ENCODE results near the gene C1orf21. TPM values are rescaled to one million over a fixed set of nuclear protein-coding genes. Genes with fewer than 3 reads are reported as not detected.

The C1orf21 gene
- total and polyA plus RNA-seq, 12 donors: 23.2 to 177 (median 87.9) TPM

DNA sequence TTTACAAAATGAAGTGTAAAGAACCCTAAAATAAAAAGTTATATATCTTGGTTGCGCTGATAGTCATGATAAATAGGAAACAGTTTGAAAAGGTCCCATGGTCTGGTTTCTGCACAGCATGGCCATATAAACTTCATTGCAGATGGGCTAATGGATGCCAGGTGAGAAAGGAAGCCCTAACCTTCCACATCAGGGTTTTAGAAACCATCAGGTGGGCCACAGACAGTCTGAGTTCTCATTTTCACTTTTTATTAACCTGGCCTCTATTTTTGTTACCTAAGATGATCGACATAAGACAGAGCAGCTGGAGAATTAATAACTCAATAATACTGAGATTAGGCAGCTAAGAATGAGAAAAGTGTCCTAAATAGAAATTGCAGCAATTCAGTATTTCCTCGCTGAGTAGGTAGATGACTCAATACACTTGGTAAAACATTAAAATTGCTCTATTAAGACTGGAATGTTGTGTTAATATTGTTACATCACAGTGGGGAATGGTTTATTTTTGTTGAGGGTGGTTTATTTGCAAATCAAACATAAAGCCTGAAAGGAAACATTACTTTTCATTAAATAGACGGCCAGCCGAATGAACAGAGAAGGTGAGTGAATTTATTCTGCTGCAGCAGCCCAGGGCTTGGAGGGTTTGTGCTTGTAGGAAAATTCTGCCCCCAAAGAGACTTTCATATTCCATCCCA lies 21.1 kb downstream of the C1orf21 start:
- Histone ChIP-seq H3K27ac (peak overlapping the region in 1 of 5 donors; percentile 26), H3K4me3 (no peak overlapping the region), H3K36me3 (replicated peaks in 1 of 2) (no peaks in the 10 kb centered on the region), H3K9me3 (replicated peaks in 1 of 3) (no peaks in the 10 kb centered on the region), H3K4me1 (replicated peaks in 1 of 2) (peaks cover 26 to 36% of the 10 kb centered on the region in 2 donors), H3K27me3 (no peaks in the 10 kb centered on the region)
- no peak for DNase-seq
- TF ChIP-seq POLR2A (IDR thresholded peaks at IDR 0.05): no peak
- TF ChIP-seq, protein P1, sequence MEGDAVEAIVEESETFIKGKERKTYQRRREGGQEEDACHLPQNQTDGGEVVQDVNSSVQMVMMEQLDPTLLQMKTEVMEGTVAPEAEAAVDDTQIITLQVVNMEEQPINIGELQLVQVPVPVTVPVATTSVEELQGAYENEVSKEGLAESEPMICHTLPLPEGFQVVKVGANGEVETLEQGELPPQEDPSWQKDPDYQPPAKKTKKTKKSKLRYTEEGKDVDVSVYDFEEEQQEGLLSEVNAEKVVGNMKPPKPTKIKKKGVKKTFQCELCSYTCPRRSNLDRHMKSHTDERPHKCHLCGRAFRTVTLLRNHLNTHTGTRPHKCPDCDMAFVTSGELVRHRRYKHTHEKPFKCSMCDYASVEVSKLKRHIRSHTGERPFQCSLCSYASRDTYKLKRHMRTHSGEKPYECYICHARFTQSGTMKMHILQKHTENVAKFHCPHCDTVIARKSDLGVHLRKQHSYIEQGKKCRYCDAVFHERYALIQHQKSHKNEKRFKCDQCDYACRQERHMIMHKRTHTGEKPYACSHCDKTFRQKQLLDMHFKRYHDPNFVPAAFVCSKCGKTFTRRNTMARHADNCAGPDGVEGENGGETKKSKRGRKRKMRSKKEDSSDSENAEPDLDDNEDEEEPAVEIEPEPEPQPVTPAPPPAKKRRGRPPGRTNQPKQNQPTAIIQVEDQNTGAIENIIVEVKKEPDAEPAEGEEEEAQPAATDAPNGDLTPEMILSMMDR (IDR thresholded peaks at IDR 0.05): no peak
- WGBS, 4 donors: 78 to 83% (median 80%) methylated on average over 5 of the region's 5 CpGs
- intact Hi-C loops (cut with DNase I): no loop called here

DNA sequence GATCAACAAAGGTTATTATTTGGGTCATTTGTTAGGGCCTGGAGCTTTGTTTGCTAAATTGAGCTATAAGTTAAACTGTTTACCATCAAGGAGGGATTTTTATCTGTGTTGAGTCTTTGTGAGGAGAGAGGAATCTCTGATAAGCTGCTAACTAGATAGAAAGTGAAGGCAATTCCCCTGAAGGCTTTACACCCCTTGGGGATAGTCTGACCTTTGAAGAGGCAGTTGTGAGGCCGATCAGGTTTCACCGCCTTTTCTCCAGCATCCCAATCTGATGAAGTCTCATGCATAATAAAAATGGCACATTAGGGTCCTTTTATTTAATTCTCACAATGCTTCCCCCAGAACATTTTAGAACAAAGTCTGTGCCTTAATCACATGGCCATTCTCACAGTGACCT lies 21.8 kb downstream of the C1orf21 start:
- Histone ChIP-seq H3K4me1 (replicated peaks in 1 of 2) (peaks cover 22 to 30% of the 10 kb centered on the region in 2 donors), H3K4me3 (no peak overlapping the region), H3K9me3 (replicated peaks in 1 of 3) (no peaks in the 10 kb centered on the region), H3K27me3 (no peaks in the 10 kb centered on the region), H3K36me3 (replicated peaks in 1 of 2) (no peaks in the 10 kb centered on the region), H3K27ac (peak overlapping the region in 2 of 5 donors; percentile 4 to 26)
- no peak for TF ChIP-seq POLR2A (IDR thresholded peaks at IDR 0.05)
- TF ChIP-seq, protein P1 (IDR thresholded peaks at IDR 0.05): no peak
- WGBS, 4 donors: 91 to 100% (median 92%) methylated on average over 2 of the region's 2 CpGs
- intact Hi-C loops (cut with DNase I): no loop called here
- no peak for DNase-seq

DNA sequence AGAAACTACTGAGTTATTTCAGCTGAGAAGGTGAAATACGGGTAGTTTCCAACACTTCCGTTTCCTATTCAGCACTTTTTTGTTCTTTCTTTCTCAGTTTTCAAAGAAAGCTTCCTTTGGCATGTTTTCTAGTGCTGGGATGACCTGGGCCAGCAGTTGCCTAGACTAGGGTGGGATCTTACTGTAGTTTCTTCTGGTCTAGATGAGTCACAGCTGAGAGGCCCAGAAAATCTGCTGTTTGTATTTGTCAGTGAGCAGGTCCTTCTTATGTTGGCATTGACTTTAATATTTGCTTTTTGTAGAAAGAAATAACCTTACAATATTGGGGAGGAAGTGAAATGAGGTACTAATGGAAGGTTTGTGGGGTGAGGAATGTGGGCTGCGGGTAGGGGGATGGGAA lies 22.2 kb downstream of the C1orf21 start:
- intact Hi-C loops (cut with DNase I): no loop called here
- H3K36me3 ChIP-seq (replicated peaks in 1 of 2): no peaks in the 10 kb centered on the region
- no peak overlapping the region for H3K4me3 ChIP-seq
- no peaks in the 10 kb centered on the region for H3K9me3 ChIP-seq (replicated peaks in 1 of 3)
- DNase-seq: no peak
- WGBS, 4 donors: 77 to 86% (median 83%) methylated on average over 3 of the region's 3 CpGs
- H3K27ac ChIP-seq: peak overlapping the region in 2 of 5 donors; percentile 26 to 28
- H3K27me3 ChIP-seq: no peaks in the 10 kb centered on the region
- H3K4me1 ChIP-seq (replicated peaks in 1 of 2): peaks cover 19 to 30% of the 10 kb centered on the region in 2 donors
- TF ChIP-seq, protein P1 (IDR thresholded peaks at IDR 0.05): no peak
- TF ChIP-seq POLR2A (IDR thresholded peaks at IDR 0.05): no peak

DNA sequence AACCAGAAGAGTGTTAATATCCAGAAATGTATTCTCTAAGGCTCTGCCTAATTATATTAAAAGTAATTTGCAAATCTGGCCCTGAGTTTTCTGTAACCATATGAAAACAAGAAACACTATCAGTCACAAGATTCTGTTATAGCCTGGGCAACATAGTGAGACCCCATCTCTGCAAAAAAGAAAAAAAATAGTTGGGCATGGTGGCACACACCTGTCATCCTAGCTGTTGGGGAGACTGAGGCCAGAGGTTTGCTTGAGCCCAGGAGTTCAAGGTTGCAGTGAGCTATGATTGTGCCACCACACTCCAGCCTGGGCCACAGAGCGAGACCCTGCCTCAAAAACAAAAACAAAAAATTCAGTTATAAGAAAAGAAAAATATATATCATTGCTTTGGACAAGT lies 25.6 kb downstream of the C1orf21 start:
- 97 to 100% (median 100%) methylated on average over 1 of the region's 1 CpG for WGBS, 4 donors

More for the DNA sequence above, 25.6 kb downstream of the C1orf21 start:
- Histone ChIP-seq H3K27ac (no peak overlapping the region), H3K36me3 (replicated peaks in 1 of 2) (no peaks in the 10 kb centered on the region), H3K4me3 (no peak overlapping the region), H3K27me3 (no peaks in the 10 kb centered on the region), H3K9me3 (replicated peaks in 1 of 3) (no peaks in the 10 kb centered on the region), H3K4me1 (replicated peaks in 1 of 2) (peaks cover 12 to 31% of the 10 kb centered on the region in 2 donors)
- TF ChIP-seq, protein P1 (IDR thresholded peaks at IDR 0.05): no peak
- TF ChIP-seq POLR2A (IDR thresholded peaks at IDR 0.05): no peak
- intact Hi-C loops (cut with DNase I): no loop called here
- DNase-seq: no peak
